Transverse colon (tissue), 4 donors: ENCODE measurements around the gene PCBP3. TPM values are rescaled to one million over a fixed set of nuclear protein-coding genes. Genes with fewer than 3 reads are reported as not detected.

Source experiments
- DNase-seq: peaks from one replicate; pipeline ENCODE4 v3.0.0-alpha.2; 2019
- H3K27ac ChIP-seq, 4 donors: fragments of 200-600 bp; sonication (generic); 2 replicates each; pipeline ENCODE4 v1.5.1; 2016 to 2018; ENCODE audit warnings: inconsistent platforms in 4 of 4
- H3K27me3 ChIP-seq: fragments of 200-600 bp; sonication (generic); 2 replicates; pipeline ENCODE4 v1.5.1; 2017; ENCODE audit warnings: inconsistent platforms
- H3K36me3 ChIP-seq, 4 donors: fragments of 200-600 bp; sonication (generic); 2 replicates each; pipeline ENCODE4 v1.5.1; 2017 to 2019; ENCODE audit warnings: inconsistent platforms in 4 of 4
- H3K4me1 ChIP-seq, 4 donors: fragments of 200-600 bp; sonication (generic); 2 replicates each; pipeline ENCODE4 v1.5.1; 2017 to 2020; ENCODE audit warnings: inconsistent platforms in 4 of 4
- H3K4me3 ChIP-seq, 4 donors: fragments of 200-600 bp; sonication (generic); 1 replicate in 1 of 4; 2 replicates in 3 of 4; pipeline versions ENCODE4 v1.5.1 to v1.6.1; 2017 to 2019; ENCODE audit warnings: inconsistent platforms in 4 of 4
- H3K9me3 ChIP-seq, 2 donors: fragments of 200-600 bp; sonication (generic); 2 replicates each; pipeline ENCODE4 v1.5.1; 2017 to 2019; ENCODE audit warnings: inconsistent platforms in 2 of 2
- CTCF ChIP-seq, 5 experiments: fragments of 200-600 bp in 3 of 5; fragments of 450-650 bp in 2 of 5; sonication (generic) in 3 of 5; IDR thresholded peaks; 1 replicate in 2 of 5; 2 replicates in 3 of 5; pipeline ENCODE4 v1.5.1; 2016 to 2017; ENCODE audit warnings: antibody characterized with exemption in 5 of 5, inconsistent platforms in 3 of 5, mild to moderate bottlenecking in 2 of 5, moderate library complexity in 1 of 5
- EP300 ChIP-seq: sonication (generic); formaldehyde crosslinking; IDR thresholded peaks from one replicate; pipeline ENCODE4 v1.6.1; 2017; ENCODE audit warnings: antibody characterized with exemption, low read depth
- POLR2A ChIP-seq: fragments of 450-650 bp; IDR thresholded peaks from one replicate; pipeline ENCODE4 v1.6.1; 2016; ENCODE audit warnings: antibody characterized with exemption, mild to moderate bottlenecking, moderate library complexity
- POLR2AphosphoS5 ChIP-seq, 3 donors: sonication (generic); formaldehyde crosslinking; IDR thresholded peaks; one replicate each; pipeline ENCODE4 v1.6.1; 2016; ENCODE audit warnings: antibody characterized with exemption in 3 of 3
- WGBS, 2 donors: methylation state at CpG; one replicate each; pipeline ENCODE4 v1.1.5; 2018; ENCODE audit warnings: low coverage in 1 of 2; 5-methylcytosine and 5-hydroxymethylcytosine counted together
- in situ Hi-C, 4 donors: fragments of 200-750 bp; cut with MboI; loops; one replicate each; pipeline versions ENCODE4 v1.15.0 to v1.15.1; 2017; ENCODE audit warnings: low sequenced_read_pairs in 3 of 4, low pct_ligation_motif_present in 1 of 4, low pct_unique_long_range_greater_than_20kb in 1 of 4
- intact Hi-C: fragments of 100-400 bp; cut with DNase I; formaldehyde crosslinking; loops from one replicate; pipeline ENCODE4 v1.15.1; 2023; ENCODE audit warnings: low total_unique reads
- total RNA-seq, 4 donors: library from RNA; depleted of rRNA; stranded (reverse); fragments of >200 nt; gene quantifications; one replicate each; pipeline ENCODE4 v1.1.0, GENCODE V29; 2016

PCBP3 gene
- total RNA-seq, 4 donors from 2014 or later: 0.80 to 7.8 (median 5.3) TPM

GRCh38 chr21:45629046-45629981, 14.2 kb upstream of the PCBP3 start:
- Histone ChIP-seq H3K36me3 (no peaks in the 10 kb centered on the region), H3K27ac (no peak overlapping the region), H3K4me1 (no peaks in the 10 kb centered on the region), H3K4me3 (no peak overlapping the region), H3K27me3 (no peaks in the 10 kb centered on the region), H3K9me3 (no peaks in the 10 kb centered on the region)
- intact Hi-C loops: no loop called here
- in situ Hi-C loops: no loop called here
- 88% methylated on average over 30 of the region's 31 CpGs; no CpG with 5 or more reads in 1 of the 2 donors for WGBS, 2 donors
- TF ChIP-seq POLR2AphosphoS5 (IDR thresholded peaks at IDR 0.05) (no peak), CTCF (IDR thresholded peaks at IDR 0.05) (no peak), EP300 (no peak), POLR2A (no peak)
- DNase-seq: no peak

GRCh38 chr21:45630066-45630694, 13.3 kb upstream of the PCBP3 start:
- Histone ChIP-seq H3K9me3 (no peaks in the 10 kb centered on the region), H3K4me3 (no peak overlapping the region), H3K27ac (no peak overlapping the region), H3K27me3 (no peaks in the 10 kb centered on the region), H3K36me3 (no peaks in the 10 kb centered on the region), H3K4me1 (no peaks in the 10 kb centered on the region)
- WGBS, 2 donors: 80% methylated on average over 16 of the region's 16 CpGs; no CpG with 5 or more reads in 1 of the 2 donors
- intact Hi-C loops: no loop called here
- no peak for DNase-seq
- in situ Hi-C loops: no loop called here
- TF ChIP-seq POLR2AphosphoS5 (IDR thresholded peaks at IDR 0.05) (no peak), POLR2A (no peak), CTCF (IDR thresholded peaks at IDR 0.05) (no peak)

GRCh38 chr21:45630876-45631275, 12.6 kb upstream of the PCBP3 start:
- no peaks in the 10 kb centered on the region for H3K9me3 ChIP-seq
- H3K4me1 ChIP-seq: no peaks in the 10 kb centered on the region
- TF ChIP-seq EP300 (no peak), POLR2A (no peak), POLR2AphosphoS5 (IDR thresholded peaks at IDR 0.05) (no peak), CTCF (IDR thresholded peaks at IDR 0.05) (no peak)
- no peak overlapping the region for H3K4me3 ChIP-seq
- no peaks in the 10 kb centered on the region for H3K36me3 ChIP-seq
- in situ Hi-C loops (no loop called here), intact Hi-C loops (no loop called here)
- 89% methylated on average over 22 of the region's 22 CpGs; no CpG with 5 or more reads in 1 of the 2 donors for WGBS, 2 donors
- no peak overlapping the region for H3K27ac ChIP-seq
- H3K27me3 ChIP-seq: no peaks in the 10 kb centered on the region
- DNase-seq: no peak

- Histone ChIP-seq H3K4me1 (no peaks in the 10 kb centered on the region), H3K27ac (no peak overlapping the region), H3K36me3 (no peaks in the 10 kb centered on the region), H3K9me3 (no peaks in the 10 kb centered on the region), H3K4me3 (no peak overlapping the region), H3K27me3 (no peaks in the 10 kb centered on the region)
- 84% methylated on average over 11 of the region's 11 CpGs; no CpG with 5 or more reads in 1 of the 2 donors for WGBS, 2 donors
- DNase-seq: no peak
- in situ Hi-C loops (no loop called here), intact Hi-C loops (no loop called here)
- TF ChIP-seq EP300: no peak
- TF ChIP-seq POLR2A: no peak
Measured at GRCh38 chr21:45631540-45631939, 12.0 kb upstream of the PCBP3 start.
